ENCODE measurements around the gene SEPTIN5. TPM values are rescaled to one million over a fixed set of nuclear protein-coding genes. Genes with fewer than 3 reads are reported as not detected.
A peak's percentile ranks its signal among the peaks of the same experiment; 100 is the strongest.
"Not testable (repeated sequence)": the region's sequence is repeated elsewhere in the genome, so short reads cannot be mapped to it uniquely, and the experiment has no call there.

SEPTIN5 gene
- polyA plus RNA-seq, 6 donors from 2014 or later, result 0.38 to 1.6 (median 1.0) TPM; not detected in 1

GRCh38 chr22:19674129-19674928 lies 40.0 kb upstream of the SEPTIN5 start:
- DNase-seq, result no peak
- no peak overlapping the region for H3K27ac Mint-ChIP-seq
- peaks cover 19 to 56% (median 32%) of the 10 kb centered on the region in 3 donors for H3K27me3 Mint-ChIP-seq
- H3K4me1 Mint-ChIP-seq, result no peaks in the 10 kb centered on the region
- no peak for ATAC-seq (ENCODE audit: low read depth in 2 of 2)
- peaks cover 4 to 7% of the 10 kb centered on the region in 2 donors for H3K36me3 Mint-ChIP-seq
- no peak overlapping the region for H3K4me3 Mint-ChIP-seq
- peaks cover 0 to 5% (median 0%) of the 10 kb centered on the region in 7 donors for H3K9me3 Mint-ChIP-seq

- DNase-seq, result no peak
- H3K36me3 Mint-ChIP-seq, result peaks cover 4 to 7% of the 10 kb centered on the region in 2 donors
- H3K4me3 Mint-ChIP-seq, result no peak overlapping the region
- peaks cover 19 to 59% (median 36%) of the 10 kb centered on the region in 3 donors for H3K27me3 Mint-ChIP-seq
- H3K27ac Mint-ChIP-seq, result no peak overlapping the region
- H3K4me1 Mint-ChIP-seq, result no peaks in the 10 kb centered on the region
- no peak for ATAC-seq (ENCODE audit: low read depth in 2 of 2)
- peaks cover 0 to 5% (median 0%) of the 10 kb centered on the region in 7 donors for H3K9me3 Mint-ChIP-seq
Observed at GRCh38 chr22:19674929-19675253, 39.4 kb upstream of the SEPTIN5 start.

- Mint-ChIP-seq H3K9me3 (peaks cover 0 to 5% (median 0%) of the 10 kb centered on the region in 7 donors), H3K36me3 (peaks cover 4 to 7% of the 10 kb centered on the region in 2 donors), H3K27me3 (peaks cover 19 to 65% (median 41%) of the 10 kb centered on the region in 3 donors), H3K27ac (no peak overlapping the region), H3K4me1 (no peaks in the 10 kb centered on the region), H3K4me3 (no peak overlapping the region)
- DNase-seq (no peak), ATAC-seq (ENCODE audit: low read depth in 2 of 2) (no peak)
Observed at GRCh38 chr22:19675428-19675827, 38.9 kb upstream of the SEPTIN5 start.

- ATAC-seq (ENCODE audit: low read depth in 2 of 2); H3K27ac Mint-ChIP-seq; H3K9me3 Mint-ChIP-seq; DNase-seq; H3K4me3 Mint-ChIP-seq; H3K36me3 Mint-ChIP-seq; H3K4me1 Mint-ChIP-seq: not testable (repeated sequence)
- peaks cover 21 to 71% (median 50%) of the 10 kb centered on the region in 3 donors for H3K27me3 Mint-ChIP-seq
Observed at GRCh38 chr22:19676437-19676836, 37.9 kb upstream of the SEPTIN5 start.

GRCh38 chr22:19678949-19679521 lies 35.3 kb upstream of the SEPTIN5 start:
- H3K4me1 Mint-ChIP-seq, result no peaks in the 10 kb centered on the region
- H3K4me3 Mint-ChIP-seq, result no peak overlapping the region
- H3K36me3 Mint-ChIP-seq, result peaks cover 4 to 7% of the 10 kb centered on the region in 2 donors
- DNase-seq (no peak), ATAC-seq (ENCODE audit: low read depth in 2 of 2) (no peak)
- no peak overlapping the region for H3K27ac Mint-ChIP-seq
- peaks cover 28 to 75% (median 45%) of the 10 kb centered on the region in 3 donors for H3K27me3 Mint-ChIP-seq
- peaks cover 0 to 9% (median 3%) of the 10 kb centered on the region in 7 donors for H3K9me3 Mint-ChIP-seq

GRCh38 chr22:19679522-19680101 lies 34.7 kb upstream of the SEPTIN5 start:
- no peaks in the 10 kb centered on the region for H3K4me1 Mint-ChIP-seq
- ATAC-seq (ENCODE audit: low read depth in 2 of 2), result no peak
- peaks cover 0 to 9% (median 3%) of the 10 kb centered on the region in 7 donors for H3K9me3 Mint-ChIP-seq
- peak; percentile 9 for DNase-seq
- H3K27me3 Mint-ChIP-seq, result peaks cover 28 to 72% (median 39%) of the 10 kb centered on the region in 3 donors
- peak overlapping the region in 1 of 6 donors; percentile 67 for H3K27ac Mint-ChIP-seq
- H3K36me3 Mint-ChIP-seq, result peaks cover 4 to 7% of the 10 kb centered on the region in 2 donors
- H3K4me3 Mint-ChIP-seq, result no peak overlapping the region

- peaks cover 0 to 9% (median 3%) of the 10 kb centered on the region in 7 donors for H3K9me3 Mint-ChIP-seq
Observed at GRCh38 chr22:19680287-19680881, 33.9 kb upstream of the SEPTIN5 start.

GRCh38 chr22:19680911-19681862 lies 33.1 kb upstream of the SEPTIN5 start:
- Mint-ChIP-seq H3K27ac (peak overlapping the region in 2 of 6 donors; percentile 10 to 24), H3K4me3 (no peak overlapping the region), H3K9me3 (peaks cover 0 to 11% (median 3%) of the 10 kb centered on the region in 7 donors), H3K27me3 (peaks cover 20 to 60% (median 34%) of the 10 kb centered on the region in 3 donors), H3K4me1 (no peaks in the 10 kb centered on the region), H3K36me3 (peaks cover 0 to 7% of the 10 kb centered on the region in 2 donors)
- ATAC-seq (ENCODE audit: low read depth in 2 of 2) (no peak), DNase-seq (no peak)

More at GRCh38 chr22:19680287-19680881, 33.9 kb upstream of the SEPTIN5 start:
- H3K36me3 Mint-ChIP-seq, result peaks cover 0 to 7% of the 10 kb centered on the region in 2 donors
- no peaks in the 10 kb centered on the region for H3K4me1 Mint-ChIP-seq
- no peak for DNase-seq
- no peak overlapping the region for H3K4me3 Mint-ChIP-seq
- H3K27ac Mint-ChIP-seq, result no peak overlapping the region
- peaks cover 24 to 66% (median 34%) of the 10 kb centered on the region in 3 donors for H3K27me3 Mint-ChIP-seq
- ATAC-seq (ENCODE audit: low read depth in 2 of 2), result no peak

GRCh38 chr22:19681863-19682245 lies 32.4 kb upstream of the SEPTIN5 start:
- Mint-ChIP-seq H3K4me1 (no peaks in the 10 kb centered on the region), H3K9me3 (peaks cover 0 to 11% (median 3%) of the 10 kb centered on the region in 7 donors), H3K4me3 (no peak overlapping the region), H3K27me3 (peaks cover 20 to 59% (median 34%) of the 10 kb centered on the region in 3 donors), H3K27ac (no peak overlapping the region), H3K36me3 (peaks cover 0 to 7% of the 10 kb centered on the region in 2 donors)
- DNase-seq, result no peak
- no peak for ATAC-seq (ENCODE audit: low read depth in 2 of 2)

GRCh38 chr22:19686946-19687345 lies 27.4 kb upstream of the SEPTIN5 start:
- Mint-ChIP-seq H3K27me3 (peaks cover 6 to 34% (median 11%) of the 10 kb centered on the region in 3 donors), H3K4me3 (no peak overlapping the region), H3K4me1 (no peaks in the 10 kb centered on the region), H3K36me3 (no peaks in the 10 kb centered on the region), H3K9me3 (peaks cover 0 to 8% (median 1%) of the 10 kb centered on the region in 7 donors), H3K27ac (peak overlapping the region in 1 of 6 donors; percentile 15)
- DNase-seq (no peak), ATAC-seq (ENCODE audit: low read depth in 2 of 2) (no peak)

- H3K27ac Mint-ChIP-seq, result peak overlapping the region in 1 of 6 donors; percentile 42
- no peak for ATAC-seq (ENCODE audit: low read depth in 2 of 2)
Observed at GRCh38 chr22:19687561-19688300, 26.6 kb upstream of the SEPTIN5 start.

More at GRCh38 chr22:19687561-19688300, 26.6 kb upstream of the SEPTIN5 start:
- no peak overlapping the region for H3K4me3 Mint-ChIP-seq
- no peaks in the 10 kb centered on the region for H3K36me3 Mint-ChIP-seq
- no peak for DNase-seq
- H3K9me3 Mint-ChIP-seq, result peaks cover 0 to 4% (median 0%) of the 10 kb centered on the region in 7 donors
- H3K27me3 Mint-ChIP-seq, result peaks cover 4 to 26% (median 8%) of the 10 kb centered on the region in 3 donors
- H3K4me1 Mint-ChIP-seq, result no peaks in the 10 kb centered on the region

Measured in naive B cell (primary cell).